Lung (tissue), 12 donors: ENCODE measurements around the gene TMEM62. TPM values are rescaled to one million over a fixed set of nuclear protein-coding genes. Genes with fewer than 3 reads are reported as not detected.

ENCODE experiments used
- ATAC-seq: fragments of 200-7000 bp; cut with Tn5 transposase; one replicate; pipeline ENCODE4 v1.9.1; 2020; ENCODE audit warnings: moderate number of reproducible peaks; ENCODE audit not compliant: insufficient read depth, low FRiP score
- DNase-seq, 3 donors: peaks; one replicate each; pipeline ENCODE4 v3.0.0-alpha.2; 2013 to 2017
- H3K27ac ChIP-seq, 2 donors: one replicate each; pipeline ENCODE4 v1.5.1; 2013; ENCODE audit warnings: mild to moderate bottlenecking in 2 of 2, moderate library complexity in 2 of 2, control low read depth in 1 of 2, inconsistent platforms in 1 of 2, low read depth in 1 of 2, low read length in 1 of 2
- H3K27me3 ChIP-seq, 3 donors: one replicate each; pipeline ENCODE4 v1.5.1; 2013; ENCODE audit warnings: low read length in 2 of 3; ENCODE audit not compliant: control insufficient read depth in 3 of 3, insufficient read depth in 3 of 3
- H3K36me3 ChIP-seq, 4 donors: one replicate each; pipeline ENCODE4 v1.5.1; 2013; ENCODE audit warnings: low read length in 4 of 4, mild to moderate bottlenecking in 1 of 4, moderate library complexity in 1 of 4; ENCODE audit not compliant: control insufficient read depth in 4 of 4, insufficient read depth in 4 of 4
- H3K4me1 ChIP-seq, 5 donors: one replicate each; pipeline ENCODE4 v1.5.1; 2013; ENCODE audit warnings: low read length in 5 of 5, mild to moderate bottlenecking in 2 of 5, moderate library complexity in 1 of 5; ENCODE audit not compliant: control insufficient read depth in 5 of 5, insufficient read depth in 5 of 5
- H3K4me3 ChIP-seq: one replicate; pipeline ENCODE4 v1.5.1; 2013; ENCODE audit warnings: mild to moderate bottlenecking, control low read depth, moderate library complexity
- H3K9ac ChIP-seq, 2 donors: one replicate each; pipeline ENCODE4 v1.5.1; 2013; ENCODE audit warnings: low read length in 2 of 2, control low read depth in 1 of 2; ENCODE audit not compliant: insufficient read depth in 1 of 2
- H3K9me3 ChIP-seq, 4 donors: one replicate each; pipeline ENCODE4 v1.5.1; 2013; ENCODE audit warnings: low read length in 3 of 4, mild to moderate bottlenecking in 1 of 4, moderate library complexity in 1 of 4; ENCODE audit not compliant: control insufficient read depth in 4 of 4, insufficient read depth in 3 of 4
- WGBS, 2 donors: extraction: QIAGEN DNeasy Blood & Tissue Kit; methylation state at CpG; one replicate each; pipeline ENCODE4 v1.1.7; 2013; 5-methylcytosine and 5-hydroxymethylcytosine counted together
- polyA plus RNA-seq, 2 donors: library from polyadenylated mRNA; stranded (reverse); fragments of 200-250 nt; gene quantifications; one replicate each; pipeline ENCODE4 v1.2.1, GENCODE V29; 2013
- total RNA-seq, 2 donors: library from RNA; depleted of rRNA in 1 of 2; stranded (reverse); fragments of >200 nt in 1 of 2; gene quantifications; one replicate each; pipeline ENCODE4 v1.2.1, GENCODE V29; 2014 to 2021
- TF ChIP-seq, protein P1 (sequence below): IDR thresholded peaks from 2 replicates; pipeline ENCODE4 v1.5.1; 2012; ENCODE audit warnings: mild to moderate bottlenecking; ENCODE audit errors: control extremely low read depth, extremely low read depth
- donor health status: control.
- donor health status: control.
- donor health status: Bipolar disorder and iron deficiency.
- donor health status: healthy.
- donor health status: DM: yes; HTN: yes; CAD: no.

Gene TMEM62
- total and polyA plus RNA-seq, 4 donors, result 15.1 to 25.7 (median 21.6) TPM

- WGBS, 2 donors, result 87 to 92% methylated on average over 15 of the region's 15 CpGs
- Histone ChIP-seq H3K4me1 (no peaks in the 10 kb centered on the region), H3K27me3 (peaks cover 0 to 3% (median 0%) of the 10 kb centered on the region in 3 donors), H3K9me3 (no peaks in the 10 kb centered on the region), H3K36me3 (no peaks in the 10 kb centered on the region), H3K27ac (no peak overlapping the region), H3K9ac (no peak overlapping the region), H3K4me3 (no peak overlapping the region)
- DNase-seq (no peak), ATAC-seq (no peak)
- TF ChIP-seq, protein P1, sequence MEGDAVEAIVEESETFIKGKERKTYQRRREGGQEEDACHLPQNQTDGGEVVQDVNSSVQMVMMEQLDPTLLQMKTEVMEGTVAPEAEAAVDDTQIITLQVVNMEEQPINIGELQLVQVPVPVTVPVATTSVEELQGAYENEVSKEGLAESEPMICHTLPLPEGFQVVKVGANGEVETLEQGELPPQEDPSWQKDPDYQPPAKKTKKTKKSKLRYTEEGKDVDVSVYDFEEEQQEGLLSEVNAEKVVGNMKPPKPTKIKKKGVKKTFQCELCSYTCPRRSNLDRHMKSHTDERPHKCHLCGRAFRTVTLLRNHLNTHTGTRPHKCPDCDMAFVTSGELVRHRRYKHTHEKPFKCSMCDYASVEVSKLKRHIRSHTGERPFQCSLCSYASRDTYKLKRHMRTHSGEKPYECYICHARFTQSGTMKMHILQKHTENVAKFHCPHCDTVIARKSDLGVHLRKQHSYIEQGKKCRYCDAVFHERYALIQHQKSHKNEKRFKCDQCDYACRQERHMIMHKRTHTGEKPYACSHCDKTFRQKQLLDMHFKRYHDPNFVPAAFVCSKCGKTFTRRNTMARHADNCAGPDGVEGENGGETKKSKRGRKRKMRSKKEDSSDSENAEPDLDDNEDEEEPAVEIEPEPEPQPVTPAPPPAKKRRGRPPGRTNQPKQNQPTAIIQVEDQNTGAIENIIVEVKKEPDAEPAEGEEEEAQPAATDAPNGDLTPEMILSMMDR, result no peak
Measured at GRCh38 chr15:43210172-43210745, 76.9 kb downstream of the TMEM62 start.

- Histone ChIP-seq H3K4me1 (no peaks in the 10 kb centered on the region), H3K27me3 (peaks cover 0 to 3% (median 0%) of the 10 kb centered on the region in 3 donors), H3K27ac (no peak overlapping the region), H3K4me3 (no peak overlapping the region), H3K36me3 (no peaks in the 10 kb centered on the region), H3K9me3 (no peaks in the 10 kb centered on the region), H3K9ac (no peak overlapping the region)
- DNase-seq (no peak), ATAC-seq (no peak)
- WGBS, 2 donors, result 82 to 89% methylated on average over 9 of the region's 9 CpGs
- TF ChIP-seq, protein P1, result no peak
Measured at GRCh38 chr15:43210807-43211206, 77.4 kb downstream of the TMEM62 start.

- Histone ChIP-seq H3K9ac (no peak overlapping the region), H3K27me3 (peaks cover 0 to 3% (median 0%) of the 10 kb centered on the region in 3 donors), H3K4me3 (no peak overlapping the region), H3K9me3 (no peaks in the 10 kb centered on the region), H3K27ac (no peak overlapping the region), H3K36me3 (no peaks in the 10 kb centered on the region), H3K4me1 (no peaks in the 10 kb centered on the region)
- WGBS, 2 donors, result 86% methylated on average over 4 of the region's 4 CpGs
- TF ChIP-seq, protein P1, result no peak
- no peak for ATAC-seq
- no peak for DNase-seq
Measured at GRCh38 chr15:43211224-43211735, 77.9 kb downstream of the TMEM62 start.

DNA sequence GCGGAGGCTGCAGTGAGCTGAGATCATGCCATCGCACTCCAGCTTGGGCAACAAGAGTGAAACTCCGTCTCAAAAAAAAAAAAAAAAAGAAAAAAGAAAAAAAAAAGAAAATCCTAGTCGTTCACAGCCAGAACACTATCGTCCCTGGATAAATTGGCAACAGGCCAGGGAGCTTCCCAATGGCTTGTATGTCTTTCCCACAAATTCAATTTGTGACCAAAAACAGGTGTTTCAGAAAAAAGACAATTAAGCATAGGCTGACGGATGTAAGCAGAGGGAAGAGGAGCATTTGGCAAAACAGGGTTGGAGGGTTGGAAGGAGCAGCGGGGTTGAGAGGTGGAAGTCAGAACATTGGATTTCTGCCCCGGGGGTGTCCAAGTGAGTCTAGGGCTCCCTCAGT lies 78.9 kb downstream of the TMEM62 start:
- ATAC-seq (no peak), DNase-seq (no peak)
- no peak overlapping the region for H3K9ac ChIP-seq
- H3K27me3 ChIP-seq, result peaks cover 0 to 3% (median 0%) of the 10 kb centered on the region in 3 donors
- H3K9me3 ChIP-seq, result no peaks in the 10 kb centered on the region
- TF ChIP-seq, protein P1, result no peak
- 80 to 89% methylated on average over 7 to 8 of the region's 8 CpGs for WGBS, 2 donors
- H3K4me3 ChIP-seq, result no peak overlapping the region
- no peaks in the 10 kb centered on the region for H3K36me3 ChIP-seq
- H3K27ac ChIP-seq, result no peak overlapping the region
- no peaks in the 10 kb centered on the region for H3K4me1 ChIP-seq
